HEK293T (cell line): ENCODE data around the gene ALDH6A1.
"Not testable (repeated sequence)": the region's sequence is repeated elsewhere in the genome, so short reads cannot be mapped to it uniquely, and the experiment has no call there.

Experiments used
- BHLHE40 ChIP-seq: fragments of 450-650 bp; IDR thresholded peaks from 2 replicates; pipeline ENCODE4 v1.6.1; 2016; ENCODE audit warnings: mild to moderate bottlenecking, moderate library complexity, borderline replicate concordance
- ELF4 ChIP-seq: fragments of 450-650 bp; IDR thresholded peaks from 2 replicates; pipeline ENCODE4 v1.6.1; 2017; ENCODE audit warnings: antibody characterized with exemption
- FOXA1 ChIP-seq: fragments of 450-650 bp; IDR thresholded peaks from 2 replicates; pipeline ENCODE4 v1.6.1; 2016; ENCODE audit warnings: mild to moderate bottlenecking
- FOXM1 ChIP-seq: fragments of 450-650 bp; IDR thresholded peaks from 2 replicates; pipeline ENCODE4 v1.6.1; 2017; ENCODE audit warnings: mild to moderate bottlenecking, borderline replicate concordance
- HDGF ChIP-seq: fragments of 450-650 bp; IDR thresholded peaks from 2 replicates; pipeline ENCODE4 v1.6.1; 2017; ENCODE audit warnings: antibody characterized with exemption, borderline replicate concordance
- LEF1 ChIP-seq: fragments of 450-650 bp; IDR thresholded peaks from 2 replicates; pipeline ENCODE4 v1.6.1; 2017; ENCODE audit warnings: mild to moderate bottlenecking, borderline replicate concordance
- SP1 ChIP-seq: fragments of 450-650 bp; IDR thresholded peaks from 2 replicates; pipeline ENCODE4 v1.6.1; 2017
- SUZ12 ChIP-seq: fragments of 450-650 bp; IDR thresholded peaks from 2 replicates; pipeline ENCODE4 v1.6.1; 2016; ENCODE audit warnings: mild to moderate bottlenecking
- ZNF384 ChIP-seq: fragments of 450-650 bp; IDR thresholded peaks from 2 replicates; pipeline ENCODE4 v1.6.1; 2016
- TF ChIP-seq, protein P1 (sequence below): fragments of 450-650 bp; IDR thresholded peaks from 2 replicates; pipeline ENCODE4 v1.6.1; 2016

DNA sequence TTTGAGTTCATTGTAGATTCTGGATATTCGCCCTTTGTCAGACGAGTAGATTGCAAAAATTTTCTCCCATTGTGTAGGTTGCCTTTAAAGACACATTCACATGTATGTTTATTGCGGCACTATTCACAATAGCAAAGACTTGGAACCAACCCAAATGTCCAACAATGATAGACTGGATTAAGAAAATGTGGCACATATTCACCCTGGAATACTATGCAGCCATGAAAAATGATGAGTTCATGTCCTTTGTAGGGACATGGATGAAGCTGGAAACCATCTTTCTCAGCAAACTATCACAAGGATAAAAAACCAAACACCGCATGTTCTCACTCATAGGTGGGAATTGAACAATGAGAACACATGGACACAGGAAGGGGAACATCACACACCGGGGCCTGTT lies 41.2 kb upstream of the ALDH6A1 start:
- TF ChIP-seq FOXM1, BHLHE40, ELF4, SP1, SUZ12, FOXA1, HDGF, LEF1, ZNF384: not testable (repeated sequence)
- TF ChIP-seq, protein P1, sequence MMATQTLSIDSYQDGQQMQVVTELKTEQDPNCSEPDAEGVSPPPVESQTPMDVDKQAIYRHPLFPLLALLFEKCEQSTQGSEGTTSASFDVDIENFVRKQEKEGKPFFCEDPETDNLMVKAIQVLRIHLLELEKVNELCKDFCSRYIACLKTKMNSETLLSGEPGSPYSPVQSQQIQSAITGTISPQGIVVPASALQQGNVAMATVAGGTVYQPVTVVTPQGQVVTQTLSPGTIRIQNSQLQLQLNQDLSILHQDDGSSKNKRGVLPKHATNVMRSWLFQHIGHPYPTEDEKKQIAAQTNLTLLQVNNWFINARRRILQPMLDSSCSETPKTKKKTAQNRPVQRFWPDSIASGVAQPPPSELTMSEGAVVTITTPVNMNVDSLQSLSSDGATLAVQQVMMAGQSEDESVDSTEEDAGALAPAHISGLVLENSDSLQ: not testable (repeated sequence)
